DMS53 (cell line): ENCODE measurements around the gene ATPAF2.
A peak's percentile ranks its signal among the peaks of the same experiment; 100 is the strongest.

Experiments used
- DNase-seq: peaks from one replicate; lab custom pipeline; 2025; lab: John Stamatoyannopoulos, UW

ATPAF2 gene

DNA sequence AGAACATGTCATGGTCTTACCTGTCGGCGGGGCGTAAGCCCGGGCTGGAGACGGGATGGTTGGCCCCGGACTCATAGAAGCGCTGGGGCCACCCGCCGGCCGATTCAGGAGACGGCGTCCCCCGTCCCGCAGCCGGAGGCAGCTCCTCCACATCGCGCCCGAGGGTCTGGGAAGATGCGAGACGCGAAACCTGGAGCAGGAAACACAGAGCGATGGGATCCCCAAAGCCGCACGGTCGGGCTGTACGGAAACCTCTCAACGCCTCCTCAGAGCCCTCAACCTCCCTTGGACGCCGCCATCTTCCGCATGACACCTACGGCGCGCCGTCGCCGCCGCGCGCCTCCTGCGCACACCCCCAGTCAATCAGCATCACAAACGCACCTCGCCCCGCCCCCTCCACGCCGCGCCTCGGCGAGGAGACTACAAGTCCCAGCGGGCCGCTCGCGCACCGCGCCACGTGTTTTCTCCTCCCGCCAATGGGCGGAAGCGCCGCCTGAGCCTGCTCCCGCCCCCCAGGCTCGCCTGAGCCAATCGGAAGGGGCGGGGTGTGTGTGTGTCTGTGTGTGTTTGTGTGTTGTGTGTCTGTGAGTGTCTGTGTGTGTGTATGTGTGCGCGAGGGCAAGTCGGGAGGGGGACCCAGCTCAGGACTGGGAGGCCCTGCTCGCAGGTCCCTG is at the start of gene ATPAF2, which contains the start of gene GID4:
Gene ATPAF2 (minus strand): TSS at position 308 of the 674 bp plus-strand sequence. CDS start 155 bp downstream, at position 153.
Gene GID4 (plus strand): TSS at position 548 of the 674 bp plus-strand sequence. CDS start 57 bp downstream, at position 605.
- DNase-seq = peak; percentile 99

- DNase-seq = peak; percentile 96
These were observed 48.9 kb upstream of the ATPAF2 start, which contains the start of gene DRG2 for GRCh38 chr17:18087610-18088491. Gene DRG2, plus strand, starts transcription at chr17:18087948. Its CDS starts 76 bp downstream, at chr17:18088024.

DNA sequence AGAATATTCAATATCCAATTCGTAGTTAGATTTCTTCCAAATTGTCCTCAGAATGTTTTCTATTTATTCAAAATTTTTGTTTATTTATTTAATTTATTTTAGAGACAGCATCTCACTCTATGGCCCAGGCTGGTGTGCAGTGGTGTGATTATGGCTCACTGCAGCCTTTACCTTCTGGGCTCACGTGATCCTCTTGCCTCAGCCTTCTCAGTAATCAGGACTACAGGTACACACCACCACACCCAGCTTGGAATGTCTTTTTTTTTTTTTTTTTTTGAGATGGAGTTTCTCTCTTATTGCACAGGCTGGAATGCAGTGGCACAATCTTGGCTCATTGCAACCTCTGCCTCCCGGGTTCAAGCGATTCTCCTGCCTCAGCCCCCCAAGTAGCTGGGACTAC is 45.3 kb upstream of the ATPAF2 start:
- no peak for DNase-seq

DNA sequence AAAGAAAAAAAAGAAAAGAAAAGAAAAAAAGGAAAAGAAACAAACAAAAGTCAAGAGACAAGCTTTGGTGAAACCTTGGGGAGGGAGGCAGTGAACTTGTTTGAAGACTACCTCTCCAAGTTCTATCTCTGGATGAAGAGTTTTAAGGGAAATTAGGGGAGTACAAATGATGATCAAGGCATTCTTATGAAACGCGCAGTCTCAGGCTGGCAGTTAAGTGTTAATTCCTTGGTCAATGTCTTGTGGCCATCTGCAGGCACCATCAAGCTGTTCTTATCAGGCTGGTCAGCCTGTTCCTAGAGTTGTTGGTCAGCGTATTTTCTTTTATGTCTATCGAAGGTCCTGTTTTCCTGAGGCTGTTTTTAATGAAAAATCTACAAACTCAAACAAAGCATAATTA is 40.6 kb upstream of the ATPAF2 start:
- DNase-seq = no peak

GRCh38 chr17:18076936-18077335 is 38.0 kb upstream of the ATPAF2 start:
- DNase-seq = no peak

- DNase-seq = no peak
These were observed 35.8 kb upstream of the ATPAF2 start for GRCh38 chr17:18074566-18075272.

DNA sequence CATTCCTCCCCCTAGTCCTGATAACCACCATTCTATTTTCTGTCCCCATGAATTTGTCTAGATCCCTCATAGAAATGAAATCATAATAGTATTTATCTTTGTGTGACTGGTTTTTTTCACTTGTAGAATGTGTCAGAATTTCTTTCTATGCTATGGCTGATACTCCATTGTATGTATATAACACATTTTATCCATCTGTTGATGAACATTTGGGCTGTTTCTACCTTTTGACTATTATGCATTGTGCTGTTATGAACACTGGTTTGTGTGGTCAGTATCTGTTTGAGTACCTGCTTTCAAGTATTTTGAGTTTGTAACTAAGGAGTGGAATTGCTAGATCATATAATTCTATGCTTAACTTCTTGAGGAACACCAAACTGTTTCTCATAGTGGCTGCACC is 32.8 kb upstream of the ATPAF2 start:
- DNase-seq = no peak

- peak; percentile 61 for DNase-seq
These were observed 31.9 kb upstream of the ATPAF2 start for GRCh38 chr17:18070861-18071340.

- DNase-seq = no peak
These were observed 30.1 kb upstream of the ATPAF2 start for GRCh38 chr17:18069101-18069500.

GRCh38 chr17:18066866-18067265 is 27.9 kb upstream of the ATPAF2 start:
- no peak for DNase-seq

DNA sequence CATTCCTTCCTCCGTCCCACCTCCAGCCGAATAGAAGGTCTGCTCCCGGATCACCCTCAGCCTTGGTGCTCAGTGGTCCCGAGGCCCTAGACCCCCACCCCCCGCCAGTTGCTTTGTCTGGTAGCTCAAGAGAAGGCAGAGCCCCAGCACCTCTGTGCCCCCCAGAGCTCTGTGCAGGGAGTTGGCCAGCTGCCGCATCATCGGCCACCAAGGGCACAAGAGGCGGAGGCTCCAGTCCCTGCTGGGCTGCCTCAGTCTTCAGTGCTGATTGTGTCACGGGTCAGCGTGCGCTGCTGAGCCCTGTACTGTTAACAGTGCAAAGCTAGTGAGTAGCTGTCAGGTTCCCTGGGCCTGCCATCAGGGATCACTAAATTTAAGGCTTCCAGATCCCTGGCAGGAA is 26.6 kb upstream of the ATPAF2 start:
- no peak for DNase-seq

DNA sequence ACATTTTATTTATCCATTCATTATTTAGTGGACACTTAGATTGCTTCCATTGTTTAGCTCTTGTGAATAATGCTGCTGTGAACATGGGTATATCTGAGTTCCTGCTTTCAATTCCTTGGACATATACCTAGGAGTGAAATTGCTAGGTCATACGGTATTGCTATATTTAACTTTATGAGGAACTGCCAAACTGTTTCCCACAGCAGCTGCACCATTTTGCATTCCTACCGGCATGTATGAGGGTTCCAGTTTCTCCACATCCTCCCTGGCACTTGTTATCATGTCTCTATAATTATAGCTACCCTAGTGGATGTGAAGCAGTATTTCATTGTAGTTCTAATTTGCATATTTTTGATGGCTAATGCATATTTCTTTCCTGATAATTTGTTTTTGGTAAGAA is 25.1 kb upstream of the ATPAF2 start:
- DNase-seq = no peak

- no peak for DNase-seq
These were observed 20.3 kb upstream of the ATPAF2 start for GRCh38 chr17:18059283-18059682.

DNA sequence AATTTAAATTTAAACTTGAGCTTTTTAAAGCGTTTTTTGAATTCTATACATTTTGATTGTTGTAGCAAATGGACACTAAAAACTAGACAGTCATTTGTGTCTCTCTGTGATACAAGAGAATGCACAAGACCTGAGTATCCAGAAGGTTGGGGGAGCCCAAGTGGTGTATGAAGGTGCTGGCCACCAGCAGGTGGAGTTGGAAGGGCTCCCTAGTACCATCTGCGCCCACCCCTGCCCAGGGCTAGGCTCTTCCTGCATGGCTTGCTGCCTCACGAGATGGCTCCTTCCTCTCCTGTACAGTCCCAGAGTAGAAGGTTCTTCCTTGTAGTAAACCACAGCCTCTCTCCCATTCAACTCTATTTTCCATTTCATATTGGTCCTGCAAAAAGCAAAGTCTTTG is 17.2 kb upstream of the ATPAF2 start:
- DNase-seq = no peak

GRCh38 chr17:18055597-18055996 is 16.6 kb upstream of the ATPAF2 start:
- no peak for DNase-seq

- DNase-seq = no peak
These were observed 6.9 kb upstream of the ATPAF2 start for GRCh38 chr17:18045691-18046350.

- DNase-seq = no peak
These were observed 5.6 kb upstream of the ATPAF2 start for GRCh38 chr17:18044609-18045008.

- no peak for DNase-seq
These were observed 4.5 kb upstream of the ATPAF2 start for GRCh38 chr17:18043491-18043890.

GRCh38 chr17:18042983-18043382 is 4.0 kb upstream of the ATPAF2 start:
- no peak for DNase-seq

DNA sequence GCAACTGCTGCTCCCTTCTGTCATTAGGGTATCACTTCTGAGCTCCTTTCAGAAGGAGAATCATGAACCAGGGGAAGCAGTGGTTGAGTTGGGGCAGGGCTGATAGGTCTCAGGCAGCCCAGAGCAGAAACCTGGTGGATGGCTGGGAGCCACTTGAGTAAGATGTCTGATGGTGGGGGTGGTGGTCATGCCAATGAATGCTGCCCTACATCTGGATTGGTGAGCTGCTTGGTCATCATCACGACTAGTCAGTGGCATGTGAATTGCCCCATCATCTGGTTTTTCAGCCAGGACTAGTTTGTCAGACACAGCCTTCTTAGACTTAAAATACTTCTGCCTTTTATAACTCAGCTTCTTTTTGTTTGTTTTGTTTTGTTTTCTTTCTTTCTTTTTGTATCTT is 2.8 kb upstream of the ATPAF2 start:
- no peak for DNase-seq

DNA sequence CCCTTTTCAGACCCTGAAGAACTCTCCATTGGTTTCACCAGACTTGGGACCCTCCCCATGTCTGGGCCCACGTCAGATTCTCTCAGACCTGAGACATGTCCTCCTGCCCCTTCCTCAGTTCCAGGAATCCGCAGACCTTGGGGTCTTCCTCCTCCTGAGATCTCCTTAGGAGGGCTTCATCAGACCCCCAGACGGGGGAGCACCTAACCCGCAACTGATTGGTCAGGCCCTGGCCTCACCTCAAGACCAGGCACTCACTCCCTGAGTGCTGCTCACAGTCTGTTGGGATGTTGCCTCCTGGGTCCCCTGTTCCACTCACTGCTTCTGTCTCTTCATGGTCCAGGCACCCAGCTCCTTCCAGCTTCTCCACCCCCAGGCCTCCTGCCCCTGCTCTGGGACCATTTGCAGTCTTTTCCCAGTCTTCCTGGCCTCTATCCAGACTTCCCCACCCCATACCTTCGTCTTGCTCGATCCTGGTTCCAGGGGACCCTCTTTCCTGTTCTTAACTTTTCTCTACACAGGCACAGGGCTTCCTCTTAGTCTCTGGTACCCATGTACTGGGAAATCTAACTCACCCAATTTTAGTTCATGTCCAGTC is 1.4 kb upstream of the ATPAF2 start:
- no peak for DNase-seq
